Stomach smooth muscle (tissue), 2 donors: ENCODE results near the gene LHX4.

Source experiments
- H3K27ac ChIP-seq: one replicate; pipeline ENCODE4 v1.7.0; 2013; ENCODE audit warnings: mild to moderate bottlenecking, low read length, inconsistent platforms
- H3K27me3 ChIP-seq, 2 donors: one replicate each; pipeline ENCODE4 v1.7.0; 2013; ENCODE audit warnings: low read length in 2 of 2; ENCODE audit not compliant: insufficient read depth in 2 of 2, control insufficient read depth in 1 of 2
- H3K36me3 ChIP-seq, 2 donors: one replicate each; pipeline ENCODE4 v1.7.0; 2013; ENCODE audit warnings: low read length in 2 of 2; ENCODE audit not compliant: control insufficient read depth in 2 of 2, insufficient read depth in 2 of 2
- H3K4me1 ChIP-seq: one replicate; pipeline ENCODE4 v1.7.0; 2013; ENCODE audit warnings: low read length; ENCODE audit not compliant: control insufficient read depth, insufficient read depth
- H3K4me3 ChIP-seq, 2 donors: one replicate each; pipeline ENCODE4 v1.7.0; 2013; ENCODE audit warnings: low read length in 2 of 2
- H3K9ac ChIP-seq, 2 donors: one replicate each; pipeline ENCODE4 v1.7.0; 2013; ENCODE audit warnings: low read length in 2 of 2, mild to moderate bottlenecking in 1 of 2
- H3K9me3 ChIP-seq, 2 donors: one replicate each; pipeline ENCODE4 v1.7.0; 2013; ENCODE audit warnings: low read length in 2 of 2; ENCODE audit not compliant: control insufficient read depth in 2 of 2
- donor health status: healthy.
- donor health status: Pancreatic carcinoma.

LHX4 gene

GRCh38 chr1:180260541-180260940 is 30.5 kb downstream of the LHX4 start:
- Histone ChIP-seq H3K4me1 (no peaks in the 10 kb centered on the region), H3K9ac (no peak overlapping the region), H3K9me3 (no peaks in the 10 kb centered on the region), H3K27me3 (peaks cover 50 to 53% of the 10 kb centered on the region in 2 donors), H3K36me3 (no peaks in the 10 kb centered on the region), H3K4me3 (no peak overlapping the region), H3K27ac (no peak overlapping the region)

GRCh38 chr1:180261030-180261429 is 31.0 kb downstream of the LHX4 start:
- Histone ChIP-seq H3K27me3 (peaks cover 46 to 48% of the 10 kb centered on the region in 2 donors), H3K4me3 (no peak overlapping the region), H3K4me1 (no peaks in the 10 kb centered on the region), H3K9ac (no peak overlapping the region), H3K27ac (no peak overlapping the region), H3K36me3 (no peaks in the 10 kb centered on the region), H3K9me3 (no peaks in the 10 kb centered on the region)

- Histone ChIP-seq H3K4me3 (no peak overlapping the region), H3K36me3 (no peaks in the 10 kb centered on the region), H3K9ac (no peak overlapping the region), H3K9me3 (no peaks in the 10 kb centered on the region), H3K27ac (no peak overlapping the region), H3K4me1 (no peaks in the 10 kb centered on the region), H3K27me3 (peaks cover 40 to 42% of the 10 kb centered on the region in 2 donors)
These were observed 31.6 kb downstream of the LHX4 start for GRCh38 chr1:180261524-180262155.

GRCh38 chr1:180262628-180263488 is 32.8 kb downstream of the LHX4 start:
- Histone ChIP-seq H3K27me3 (peaks cover 30 to 38% of the 10 kb centered on the region in 2 donors), H3K36me3 (no peaks in the 10 kb centered on the region), H3K9me3 (no peaks in the 10 kb centered on the region), H3K9ac (no peak overlapping the region), H3K4me1 (no peaks in the 10 kb centered on the region), H3K27ac (no peak overlapping the region), H3K4me3 (no peak overlapping the region)

- no peak overlapping the region for H3K4me3 ChIP-seq
- H3K9me3 ChIP-seq: no peaks in the 10 kb centered on the region
- H3K36me3 ChIP-seq: no peaks in the 10 kb centered on the region
- peaks cover 2% of the 10 kb centered on the region for H3K4me1 ChIP-seq
- no peak overlapping the region for H3K9ac ChIP-seq
- H3K27ac ChIP-seq: no peak overlapping the region
- H3K27me3 ChIP-seq: peaks cover 15 to 25% of the 10 kb centered on the region in 2 donors
These were observed 34.5 kb downstream of the LHX4 start for GRCh38 chr1:180264595-180264994.

GRCh38 chr1:180265201-180265600 is 35.1 kb downstream of the LHX4 start:
- Histone ChIP-seq H3K4me3 (no peak overlapping the region), H3K36me3 (no peaks in the 10 kb centered on the region), H3K9ac (no peak overlapping the region), H3K9me3 (no peaks in the 10 kb centered on the region), H3K4me1 (peaks cover 2% of the 10 kb centered on the region), H3K27ac (no peak overlapping the region), H3K27me3 (peaks cover 11 to 19% of the 10 kb centered on the region in 2 donors)

- Histone ChIP-seq H3K27me3 (peaks cover 5 to 12% of the 10 kb centered on the region in 2 donors), H3K9ac (no peak overlapping the region), H3K4me3 (no peak overlapping the region), H3K9me3 (no peaks in the 10 kb centered on the region), H3K4me1 (peaks cover 4% of the 10 kb centered on the region), H3K36me3 (no peaks in the 10 kb centered on the region), H3K27ac (no peak overlapping the region)
These were observed 35.8 kb downstream of the LHX4 start for GRCh38 chr1:180265871-180266270.

- Histone ChIP-seq H3K9me3 (no peaks in the 10 kb centered on the region), H3K36me3 (no peaks in the 10 kb centered on the region), H3K4me3 (no peak overlapping the region), H3K9ac (no peak overlapping the region), H3K4me1 (peaks cover 6% of the 10 kb centered on the region), H3K27ac (no peak overlapping the region), H3K27me3 (peaks cover 5% of the 10 kb centered on the region in 2 donors)
These were observed 36.5 kb downstream of the LHX4 start for GRCh38 chr1:180266275-180267210.

GRCh38 chr1:180267211-180267561 is 37.1 kb downstream of the LHX4 start:
- Histone ChIP-seq H3K4me3 (no peak overlapping the region), H3K27me3 (peaks cover 5% of the 10 kb centered on the region in 2 donors)

GRCh38 chr1:180267761-180268555 is 37.9 kb downstream of the LHX4 start:
- Histone ChIP-seq H3K9me3 (no peaks in the 10 kb centered on the region), H3K27me3 (peaks cover 0 to 2% of the 10 kb centered on the region in 2 donors), H3K27ac (no peak overlapping the region), H3K36me3 (no peaks in the 10 kb centered on the region), H3K4me1 (peaks cover 6% of the 10 kb centered on the region), H3K4me3 (no peak overlapping the region), H3K9ac (no peak overlapping the region)

More at GRCh38 chr1:180267211-180267561, 37.1 kb downstream of the LHX4 start:
- Histone ChIP-seq H3K9me3 (no peaks in the 10 kb centered on the region), H3K4me1 (peaks cover 6% of the 10 kb centered on the region), H3K27ac (no peak overlapping the region), H3K36me3 (no peaks in the 10 kb centered on the region), H3K9ac (no peak overlapping the region)
